Osteoblast (primary cell): ENCODE results near the gene OPCML. TPM values are rescaled to one million over a fixed set of nuclear protein-coding genes. Genes with fewer than 3 reads are reported as not detected.

Experiments used
- DNase-seq: peaks from one replicate; pipeline ENCODE4 v3.0.0; 2011; ENCODE audit warnings: low spot score, mixed read lengths; ENCODE audit not compliant: insufficient read length; ENCODE audit errors: missing footprints
- H2AFZ ChIP-seq: 2 replicates; pipeline ENCODE4 v1.6.0; 2011; ENCODE audit warnings: mild to moderate bottlenecking, low read length
- H3K27ac ChIP-seq: 2 replicates; pipeline ENCODE4 v1.5.1; 2011; ENCODE audit warnings: mild to moderate bottlenecking, low read depth, low read length, moderate library complexity
- H3K27me3 ChIP-seq: 2 replicates; pipeline ENCODE4 v1.6.0; 2012; ENCODE audit warnings: mild to moderate bottlenecking, control low read depth, inconsistent platforms, low read length, moderate library complexity; ENCODE audit not compliant: insufficient read depth
- H3K36me3 ChIP-seq: 2 replicates; pipeline ENCODE4 v1.5.1; 2011; ENCODE audit warnings: mild to moderate bottlenecking, low read length, control low read depth, moderate library complexity; ENCODE audit not compliant: insufficient read depth
- H3K4me1 ChIP-seq: 2 replicates; pipeline ENCODE4 v1.5.1; 2011; ENCODE audit warnings: mild to moderate bottlenecking, low read length, control low read depth, moderate library complexity; ENCODE audit not compliant: insufficient read depth
- H3K4me2 ChIP-seq: 2 replicates; pipeline ENCODE4 v1.6.0; 2011; ENCODE audit warnings: mild to moderate bottlenecking, low read length; ENCODE audit not compliant: insufficient read depth
- H3K4me3 ChIP-seq: fragments of 200-600 bp; sonication (generic); 3 replicates; pipeline ENCODE4 v1.5.1; 2012; ENCODE audit warnings: mild to moderate bottlenecking, low read length, inconsistent platforms; ENCODE audit not compliant: insufficient read depth
- H3K79me2 ChIP-seq: 2 replicates; pipeline ENCODE4 v1.6.0; 2012; ENCODE audit warnings: mild to moderate bottlenecking, low read length, control low read depth, inconsistent platforms; ENCODE audit not compliant: insufficient read depth
- H3K9me3 ChIP-seq: 2 replicates; pipeline ENCODE4 v1.5.1; 2011; ENCODE audit warnings: low read depth, low read length, control low read depth
- H4K20me1 ChIP-seq: 2 replicates; pipeline ENCODE4 v1.6.0; 2012; ENCODE audit warnings: mild to moderate bottlenecking, low read length, control low read depth; ENCODE audit not compliant: insufficient read depth
- total RNA-seq: library from RNA; depleted of rRNA; stranded (reverse); fragments of >200 nt; gene quantifications from 2 replicates; pipeline ENCODE4 v1.2.3, GENCODE V29; 2012
- TF ChIP-seq, protein P1 (sequence below): IDR thresholded peaks from 2 replicates; pipeline ENCODE4 v1.5.1; 2011; ENCODE audit warnings: mild to moderate bottlenecking, low read depth, low read length, moderate library complexity; ENCODE audit errors: extremely low read depth

OPCML gene
- total RNA-seq, 1 donor: 0.36 TPM

DNA sequence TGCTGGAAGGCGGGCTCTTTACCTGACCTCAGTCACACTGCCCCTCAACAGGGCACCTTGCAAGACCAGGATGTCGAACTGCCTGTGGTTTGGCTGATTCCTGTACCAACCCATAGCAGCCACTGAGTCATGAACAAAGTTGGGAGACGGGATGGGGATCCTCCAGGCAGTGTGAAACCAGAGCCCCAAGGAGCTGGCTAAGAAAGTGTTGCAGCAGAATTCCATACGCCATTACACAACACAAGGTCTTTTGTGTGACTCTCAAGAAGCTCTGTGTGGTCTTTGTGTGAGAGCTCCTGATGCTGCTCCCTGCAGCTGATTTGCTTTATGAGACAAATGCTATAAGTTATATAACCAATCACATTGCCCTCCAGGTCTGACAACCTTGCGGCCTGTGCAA is 617.7 kb downstream of the OPCML start:
- H3K9me3 ChIP-seq: no peaks in the 10 kb centered on the region

DNA sequence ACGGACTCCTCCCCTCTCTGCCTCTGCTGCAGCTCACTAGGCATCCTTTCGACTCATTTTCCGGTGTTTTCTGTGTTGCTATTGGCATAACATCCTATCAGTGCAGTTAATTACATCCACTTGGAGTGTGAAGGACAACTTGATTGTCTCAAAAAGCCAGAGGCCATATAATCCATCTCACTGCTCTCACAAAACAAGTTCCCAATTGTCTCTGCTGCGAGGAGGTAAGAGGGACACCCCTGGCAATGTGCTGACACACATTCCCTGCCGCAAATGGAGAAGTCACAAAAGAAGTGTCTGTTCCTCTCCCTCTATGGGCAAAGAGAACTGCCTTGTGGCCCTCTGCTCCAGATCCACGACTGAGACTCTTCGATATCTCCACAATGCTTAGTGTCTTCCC is 618.4 kb downstream of the OPCML start:
- H3K4me3 ChIP-seq: no peak overlapping the region
- H2AFZ ChIP-seq: no peak overlapping the region
- no peaks in the 10 kb centered on the region for H3K36me3 ChIP-seq
- no peak overlapping the region for H3K27ac ChIP-seq
- H3K9me3 ChIP-seq: no peaks in the 10 kb centered on the region
- TF ChIP-seq, protein P1, sequence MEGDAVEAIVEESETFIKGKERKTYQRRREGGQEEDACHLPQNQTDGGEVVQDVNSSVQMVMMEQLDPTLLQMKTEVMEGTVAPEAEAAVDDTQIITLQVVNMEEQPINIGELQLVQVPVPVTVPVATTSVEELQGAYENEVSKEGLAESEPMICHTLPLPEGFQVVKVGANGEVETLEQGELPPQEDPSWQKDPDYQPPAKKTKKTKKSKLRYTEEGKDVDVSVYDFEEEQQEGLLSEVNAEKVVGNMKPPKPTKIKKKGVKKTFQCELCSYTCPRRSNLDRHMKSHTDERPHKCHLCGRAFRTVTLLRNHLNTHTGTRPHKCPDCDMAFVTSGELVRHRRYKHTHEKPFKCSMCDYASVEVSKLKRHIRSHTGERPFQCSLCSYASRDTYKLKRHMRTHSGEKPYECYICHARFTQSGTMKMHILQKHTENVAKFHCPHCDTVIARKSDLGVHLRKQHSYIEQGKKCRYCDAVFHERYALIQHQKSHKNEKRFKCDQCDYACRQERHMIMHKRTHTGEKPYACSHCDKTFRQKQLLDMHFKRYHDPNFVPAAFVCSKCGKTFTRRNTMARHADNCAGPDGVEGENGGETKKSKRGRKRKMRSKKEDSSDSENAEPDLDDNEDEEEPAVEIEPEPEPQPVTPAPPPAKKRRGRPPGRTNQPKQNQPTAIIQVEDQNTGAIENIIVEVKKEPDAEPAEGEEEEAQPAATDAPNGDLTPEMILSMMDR: no peak
- H4K20me1 ChIP-seq: no peaks in the 10 kb centered on the region
- H3K79me2 ChIP-seq: no peaks in the 10 kb centered on the region
- no peak for DNase-seq
- no peak overlapping the region for H3K4me2 ChIP-seq
- no peaks in the 10 kb centered on the region for H3K27me3 ChIP-seq
- H3K4me1 ChIP-seq: peaks cover 3% of the 10 kb centered on the region

More for the DNA sequence above, 617.7 kb downstream of the OPCML start:
- Histone ChIP-seq H2AFZ (no peak overlapping the region), H3K27me3 (no peaks in the 10 kb centered on the region), H3K27ac (no peak overlapping the region), H3K4me3 (no peak overlapping the region), H3K36me3 (no peaks in the 10 kb centered on the region), H3K4me1 (peaks cover 3% of the 10 kb centered on the region), H3K79me2 (no peaks in the 10 kb centered on the region), H3K4me2 (no peak overlapping the region), H4K20me1 (no peaks in the 10 kb centered on the region)
- DNase-seq: no peak
- TF ChIP-seq, protein P1: no peak

DNA sequence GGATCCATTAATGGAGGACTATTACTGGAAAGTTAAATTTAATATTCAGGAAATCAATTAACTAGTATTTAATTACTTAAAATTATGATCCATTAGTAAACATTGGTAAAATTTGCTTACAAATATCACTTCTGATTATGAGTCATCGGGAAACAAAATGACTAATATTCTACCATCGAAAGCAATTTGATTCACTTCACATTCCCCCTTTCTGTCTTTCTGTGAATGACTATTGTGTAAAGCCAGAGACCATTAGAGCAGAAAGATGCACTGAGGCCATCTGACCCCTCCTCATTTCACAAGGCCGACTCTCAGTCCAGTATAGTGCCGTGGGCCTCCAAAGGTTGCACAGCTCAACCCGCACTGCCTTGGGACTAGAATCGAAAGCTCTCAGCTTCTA is 619.0 kb downstream of the OPCML start:
- no peaks in the 10 kb centered on the region for H3K36me3 ChIP-seq
- H2AFZ ChIP-seq: no peak overlapping the region
- no peaks in the 10 kb centered on the region for H3K9me3 ChIP-seq
- peaks cover 3% of the 10 kb centered on the region for H3K4me1 ChIP-seq
- TF ChIP-seq, protein P1: no peak
- no peaks in the 10 kb centered on the region for H3K79me2 ChIP-seq
- no peak overlapping the region for H3K4me3 ChIP-seq
- H4K20me1 ChIP-seq: no peaks in the 10 kb centered on the region
- no peak overlapping the region for H3K27ac ChIP-seq
- H3K4me2 ChIP-seq: no peak overlapping the region
- H3K27me3 ChIP-seq: no peaks in the 10 kb centered on the region
- DNase-seq: no peak

DNA sequence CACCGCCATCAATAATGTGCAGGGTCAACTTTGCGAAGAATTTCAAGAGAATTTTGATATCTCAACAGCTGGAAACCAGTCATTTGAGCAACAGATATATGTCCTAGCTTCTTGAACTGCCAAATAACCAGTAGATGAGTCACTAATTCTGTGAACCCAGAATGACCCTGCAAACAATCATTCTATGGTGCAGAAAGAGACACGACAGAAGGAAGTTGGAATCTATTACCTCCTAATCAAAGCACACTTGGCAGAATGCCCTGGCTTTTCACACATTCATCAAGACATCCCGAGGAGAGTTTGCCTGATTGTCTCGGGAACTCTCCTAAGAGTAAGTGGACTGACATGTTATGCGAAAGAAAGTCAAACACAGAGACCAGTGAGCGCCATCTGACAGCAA is 621.1 kb downstream of the OPCML start:
- no peak overlapping the region for H3K4me3 ChIP-seq
- H3K79me2 ChIP-seq: no peaks in the 10 kb centered on the region
- no peaks in the 10 kb centered on the region for H3K27me3 ChIP-seq
- peak; percentile 83 for DNase-seq
- no peaks in the 10 kb centered on the region for H3K36me3 ChIP-seq
- TF ChIP-seq, protein P1: no peak
- no peaks in the 10 kb centered on the region for H4K20me1 ChIP-seq
- no peak overlapping the region for H3K4me2 ChIP-seq
- H2AFZ ChIP-seq: no peak overlapping the region
- H3K9me3 ChIP-seq: no peaks in the 10 kb centered on the region
- no peak overlapping the region for H3K27ac ChIP-seq
- peaks cover 3% of the 10 kb centered on the region for H3K4me1 ChIP-seq
